Activated CD8-positive, alpha-beta T cell treated with anti-CD3 and anti-CD28 coated beads for 36 hours (primary cell): ENCODE measurements around the gene PMM1. TPM values are rescaled to one million over a fixed set of nuclear protein-coding genes. Genes with fewer than 3 reads are reported as not detected.
"Not testable (repeated sequence)": the region's sequence is repeated elsewhere in the genome, so short reads cannot be mapped to it uniquely, and the experiment has no call there.

Experiments
- ATAC-seq: fragments of 200-7000 bp; cut with Tn5 transposase; one replicate; pipeline ENCODE4 v1.10.0; 2021; ENCODE audit warnings: mild to moderate bottlenecking, moderate library complexity
- CTCF ChIA-PET: fragments of 350-600 bp; sonication (Branson Sonifier 250); formaldehyde crosslinking; loops from one replicate; lab custom pipeline; 2021; ENCODE audit warnings: antibody characterized with exemption; lab: Charles Lee
- POLR2A ChIA-PET: fragments of 350-600 bp; sonication (Branson Sonifier 250); formaldehyde crosslinking; loops from one replicate; lab custom pipeline; 2021; ENCODE audit warnings: antibody characterized with exemption; lab: Charles Lee
- DNase-seq: peaks from one replicate; pipeline ENCODE4 v3.0.0-alpha.2; 2020
- H3K27ac Mint-ChIP-seq: one replicate; pipeline ENCODE4 v1.8.0; 2021; ENCODE audit warnings: mild to moderate bottlenecking, mixed read lengths
- H3K27me3 Mint-ChIP-seq: one replicate; pipeline ENCODE4 v1.8.0; 2021; ENCODE audit warnings: mixed read lengths
- H3K36me3 Mint-ChIP-seq: one replicate; pipeline ENCODE4 v1.8.0; 2021; ENCODE audit warnings: low read depth, mixed read lengths
- H3K4me1 Mint-ChIP-seq: one replicate; pipeline ENCODE4 v1.8.0; 2021; ENCODE audit warnings: low read depth, mixed read lengths
- H3K4me3 Mint-ChIP-seq: one replicate; pipeline ENCODE4 v1.8.0; 2021; ENCODE audit warnings: mild to moderate bottlenecking, moderate library complexity, mixed read lengths
- H3K9me3 Mint-ChIP-seq: one replicate; pipeline ENCODE4 v1.8.0; 2021; ENCODE audit warnings: mixed read lengths
- CTCF ChIP-seq: fragments of 200-600 bp; IDR thresholded peaks from one replicate; pipeline ENCODE4 v1.8.0; 2022; ENCODE audit warnings: antibody characterized with exemption, mild to moderate bottlenecking
- intact Hi-C: fragments of 100-400 bp; cut with micrococcal nuclease; formaldehyde crosslinking; loops from one replicate; pipeline ENCODE4 v1.10.0; 2022
- total RNA-seq, 2 experiments: library from RNA; stranded (reverse); gene quantifications; one replicate each; pipeline ENCODE4 v1.2.3, GENCODE V29; 2021

The PMM1 gene
- total RNA-seq, 2 experiments from 2014 or later: 29.8 to 29.9 TPM

GRCh38 chr22:41631115-41631514 lies 41.5 kb upstream of the PMM1 start:
- ATAC-seq, intact Hi-C loops, H3K4me3 Mint-ChIP-seq, H3K27me3 Mint-ChIP-seq, POLR2A ChIA-PET, H3K9me3 Mint-ChIP-seq, CTCF ChIA-PET, DNase-seq, H3K27ac Mint-ChIP-seq: not testable (repeated sequence)
- Mint-ChIP-seq H3K36me3 (peaks cover 63% of the 10 kb centered on the region), H3K4me1 (peaks cover 14% of the 10 kb centered on the region)

- POLR2A ChIA-PET: interaction anchor here (0.6 to 1.2 kb wide), 2 partner anchors 8 to 28 kb away, joined by 3 read pairs; no protein-coding TSS in a partner anchor
- no peak for TF ChIP-seq CTCF
- CTCF ChIA-PET: interaction anchor here (1.0 kb wide), 1 partner anchor 41 kb away, joined by 3 read pairs; no protein-coding TSS in a partner anchor
- Mint-ChIP-seq H3K27me3 (no peaks in the 10 kb centered on the region), H3K4me1 (peaks cover 29% of the 10 kb centered on the region), H3K27ac (no peak overlapping the region), H3K4me3 (no peak overlapping the region), H3K36me3 (peaks cover 61% of the 10 kb centered on the region), H3K9me3 (no peaks in the 10 kb centered on the region)
- intact Hi-C loops: no loop called here
- ATAC-seq (no peak), DNase-seq (no peak)
These were observed 35.9 kb upstream of the PMM1 start for GRCh38 chr22:41625577-41625976.

GRCh38 chr22:41621911-41622179 lies 32.2 kb upstream of the PMM1 start:
- H3K36me3 Mint-ChIP-seq: peaks cover 56% of the 10 kb centered on the region
- CTCF ChIA-PET: interaction anchor here (0.6 to 1.1 kb wide), 3 partner anchors 17 to 79 kb away, joined by 3 read pairs; no protein-coding TSS in a partner anchor
- H3K4me1 Mint-ChIP-seq: peaks cover 45% of the 10 kb centered on the region
- DNase-seq (no peak), ATAC-seq (no peak)
- no peak for TF ChIP-seq CTCF
- POLR2A ChIA-PET: interaction anchor here (0.7 to 5.2 kb wide), 7 partner anchors 16 to 495 kb away, joined by 3 to 37 read pairs (median 5); partner anchors contain the start of gene PMM1
- H3K27ac Mint-ChIP-seq: peak overlapping the region; percentile 98
- H3K4me3 Mint-ChIP-seq: peak overlapping the region; percentile 98
- H3K27me3 Mint-ChIP-seq: no peaks in the 10 kb centered on the region
- intact Hi-C loops: no loop called here
- no peaks in the 10 kb centered on the region for H3K9me3 Mint-ChIP-seq

- intact Hi-C loops: no loop called here
- POLR2A ChIA-PET: interaction anchor here (0.6 to 5.2 kb wide), 19 partner anchors 13 to 1073 kb away, joined by 3 to 37 read pairs (median 3); partner anchors contain the start of genes ACO2, PHF5A, PMM1 and RANGAP1
- no peaks in the 10 kb centered on the region for H3K27me3 Mint-ChIP-seq
- no peak for TF ChIP-seq CTCF
- H3K36me3 Mint-ChIP-seq: peaks cover 60% of the 10 kb centered on the region
- H3K9me3 Mint-ChIP-seq: no peaks in the 10 kb centered on the region
- peak within 1 kb of the TSS; percentile 98 for H3K4me3 Mint-ChIP-seq
- CTCF ChIA-PET: interaction anchor here (0.6 to 1.4 kb wide), 7 partner anchors 17 to 95 kb away, joined by 3 read pairs; partner anchors contain the start of gene PMM1
- H3K27ac Mint-ChIP-seq: peak within 1 kb of the TSS; percentile 98
- DNase-seq (peak; percentile 100), ATAC-seq (peak; percentile 95)
- peaks cover 49% of the 10 kb centered on the region for H3K4me1 Mint-ChIP-seq
These were observed 31.7 kb upstream of the PMM1 start, which contains the start of gene XRCC6 for GRCh38 chr22:41621099-41621910. TSS of gene XRCC6 (plus strand) at chr22:41621295. CDS start at chr22:41622005, 710 bp downstream.

- CTCF ChIA-PET: interaction anchor here (0.9 to 1.4 kb wide), 4 partner anchors 16 to 94 kb away, joined by 3 read pairs; partner anchors contain the start of gene PMM1
- POLR2A ChIA-PET: interaction anchor here (0.6 to 5.2 kb wide), 19 partner anchors 9 to 1074 kb away, joined by 3 to 37 read pairs (median 5); partner anchors contain the start of genes ACO2, PHF5A, PMM1 and RANGAP1
- Mint-ChIP-seq H3K27ac (peak within 1 kb of the TSS; percentile 98), H3K9me3 (no peaks in the 10 kb centered on the region), H3K36me3 (peaks cover 61% of the 10 kb centered on the region), H3K4me1 (peaks cover 50% of the 10 kb centered on the region), H3K27me3 (no peaks in the 10 kb centered on the region), H3K4me3 (peak within 1 kb of the TSS; percentile 98)
- intact Hi-C loops: no loop called here
- TF ChIP-seq CTCF: no peak
- ATAC-seq (peak; percentile 15), DNase-seq (no peak)
These were observed 31.0 kb upstream of the PMM1 start, which contains the start of gene DESI1 for GRCh38 chr22:41620589-41621098. TSS of gene DESI1 (minus strand) at chr22:41621043. CDS start at chr22:41620839, 204 bp downstream.
